Stimulated activated CD4-positive, alpha-beta T cell treated with anti-CD3 and anti-CD28 coated beads, Interleukin-1b, Interleukin-23, amount 100 ng/mL, for 1 hour (primary cell): ENCODE results near the gene C10orf120.
A peak's percentile ranks its signal among the peaks of the same experiment; 100 is the strongest.

Experiments
- DNase-seq, 2 donors: peaks; one replicate each; pipeline ENCODE4 v3.0.0-alpha.2; 2020; ENCODE audit warnings: low read depth in 2 of 2

Gene C10orf120

DNA sequence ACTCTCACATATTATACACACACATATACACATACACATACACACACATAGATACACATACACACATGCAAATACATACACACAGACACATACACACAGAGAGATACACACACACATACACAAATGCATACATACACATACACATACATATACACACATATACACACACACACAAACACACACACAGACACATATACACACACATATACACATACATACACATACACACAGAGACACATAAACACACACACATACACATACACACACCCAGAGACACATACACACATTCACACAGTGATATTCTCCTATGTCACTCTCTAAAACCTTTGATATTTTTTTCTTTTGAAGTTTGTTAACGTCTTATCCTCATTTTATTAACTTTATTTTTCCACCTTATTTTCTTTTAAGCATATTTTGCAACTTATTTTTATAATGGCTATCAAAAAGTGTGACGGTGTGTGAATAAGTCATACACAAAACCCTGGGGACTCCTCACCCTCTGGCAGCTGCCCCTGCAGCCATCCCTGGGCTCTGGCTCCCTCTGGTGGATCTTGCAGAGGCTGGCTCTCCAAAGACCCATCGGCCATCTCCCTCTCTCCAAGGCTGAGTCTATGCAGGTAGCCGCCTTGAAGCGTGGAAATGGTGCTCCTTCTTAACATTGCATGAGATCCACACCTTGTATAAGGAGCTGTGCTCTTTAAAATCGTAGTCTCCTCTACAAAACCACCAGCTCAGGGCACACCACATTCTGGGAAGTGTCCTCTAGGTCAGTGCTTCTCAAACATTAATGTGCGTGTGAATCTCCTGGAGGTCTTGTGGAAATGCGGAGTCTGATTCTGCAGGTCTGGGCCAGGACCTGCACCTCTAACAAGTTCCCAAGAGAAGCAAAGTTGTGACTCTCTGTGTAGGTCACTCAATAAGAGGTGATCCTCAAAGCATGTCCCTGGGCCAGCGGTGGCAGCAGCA lies 4.1 kb upstream of the C10orf120 start:
- peak; percentile 7 to 18 for DNase-seq

DNA sequence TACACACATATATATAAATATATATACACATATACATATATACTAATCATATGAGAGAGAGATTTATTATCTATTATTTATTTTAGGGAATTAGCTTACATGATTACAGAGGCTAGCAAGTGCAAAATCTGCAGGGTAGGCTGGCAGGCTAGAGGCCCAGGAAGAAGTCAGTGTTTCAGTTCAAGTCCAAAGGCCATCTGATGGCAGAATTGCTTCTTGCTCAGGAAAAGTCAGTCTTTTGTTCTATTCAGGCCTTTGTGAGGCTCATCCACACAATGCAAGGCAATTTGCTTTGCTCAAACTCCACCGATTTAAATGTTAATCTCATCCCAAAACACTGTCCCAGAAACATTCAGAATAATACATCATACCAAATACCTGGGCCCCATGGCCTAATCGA lies 2.6 kb upstream of the C10orf120 start:
- DNase-seq, result no peak

DNA sequence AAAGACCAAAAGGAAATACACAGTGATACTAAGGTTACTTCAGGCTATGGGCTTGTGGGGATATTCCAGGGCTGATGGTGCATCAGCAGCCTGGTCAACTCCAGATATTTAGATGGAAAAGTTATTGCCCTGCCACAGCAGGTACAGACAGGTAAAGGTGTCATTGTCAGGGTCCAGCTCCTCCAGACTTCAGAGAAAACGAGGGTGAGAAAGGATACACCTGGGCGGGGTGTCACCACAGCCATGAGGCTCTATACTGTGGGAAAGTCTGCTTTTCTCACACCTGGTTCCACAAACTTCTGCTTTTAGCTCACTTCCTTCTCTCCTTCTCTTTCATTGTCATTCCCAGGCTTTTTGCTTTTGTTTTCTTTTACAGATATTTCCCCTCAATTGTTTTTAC lies 2.0 kb upstream of the C10orf120 start:
- no peak for DNase-seq

DNA sequence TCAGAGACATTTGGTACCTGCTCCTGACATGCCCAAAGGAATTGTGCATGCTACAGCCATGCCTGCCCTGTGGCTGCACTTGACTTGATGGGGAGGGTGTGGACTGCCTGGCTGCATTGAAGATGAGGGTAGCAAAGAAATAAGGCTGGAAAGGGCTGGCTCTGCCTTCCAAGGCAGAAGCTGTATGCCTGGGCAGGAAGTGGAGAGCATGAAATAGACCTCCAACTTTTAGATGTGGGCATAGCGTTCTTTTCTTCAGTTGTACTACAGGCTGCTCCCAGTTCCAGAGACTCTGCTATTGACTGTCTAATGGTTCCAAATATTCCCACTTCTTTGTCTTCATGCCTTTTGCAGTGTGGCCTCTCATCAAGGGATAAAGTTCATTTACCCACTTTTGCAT lies 3.0 kb downstream of the C10orf120 start:
- DNase-seq, result no peak

DNA sequence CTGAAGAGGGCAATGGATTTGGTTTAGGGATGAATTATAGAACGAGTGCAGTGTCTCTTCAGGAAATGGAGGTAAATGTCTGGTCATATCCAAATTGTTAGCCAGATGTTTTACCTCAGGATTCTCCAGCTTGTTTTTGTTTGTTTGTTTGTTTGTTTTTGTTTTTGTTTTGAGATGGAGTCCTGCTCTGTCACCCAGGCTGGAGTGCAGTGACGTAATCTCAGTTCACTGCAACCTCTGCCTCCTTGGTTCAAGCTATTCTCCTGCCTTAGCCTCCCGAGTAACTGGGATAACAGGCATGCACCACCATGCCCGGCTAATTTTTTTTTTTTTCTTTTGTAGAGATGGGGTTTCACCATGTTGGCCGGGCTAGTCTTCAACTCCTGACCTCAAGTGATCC lies 6.9 kb downstream of the C10orf120 start:
- no peak for DNase-seq

DNA sequence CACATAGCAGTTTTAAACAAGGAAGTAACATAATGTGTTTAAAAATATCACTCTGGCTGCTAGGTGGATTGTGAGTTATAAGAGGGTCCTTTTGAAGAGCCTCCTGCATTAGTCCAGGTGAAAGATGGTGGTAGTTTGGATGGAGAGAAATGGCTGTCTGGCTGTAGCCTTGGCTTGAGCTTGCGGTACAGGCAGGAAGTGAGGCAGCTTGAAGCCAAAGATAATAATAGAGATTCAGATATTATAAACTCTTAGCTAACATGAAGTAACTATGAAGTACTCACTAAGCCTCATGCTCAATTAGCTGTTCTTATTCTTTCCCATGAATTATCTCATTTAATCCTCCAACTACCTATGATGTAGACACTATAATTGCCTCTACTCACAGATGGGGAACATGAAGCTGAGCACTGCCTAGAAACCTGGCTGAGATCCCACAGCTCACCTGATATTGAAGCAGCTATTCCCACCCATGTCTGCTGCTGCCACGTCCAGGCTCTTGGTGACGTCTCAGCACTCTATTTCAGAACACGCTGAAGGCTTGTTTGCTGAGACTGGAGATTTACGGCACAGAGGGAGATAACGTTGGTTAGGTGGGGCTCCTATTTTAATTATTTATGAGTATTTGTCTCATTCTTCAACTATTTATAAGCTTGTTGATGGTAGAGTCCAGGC lies 10.4 kb downstream of the C10orf120 start:
- no peak for DNase-seq

DNA sequence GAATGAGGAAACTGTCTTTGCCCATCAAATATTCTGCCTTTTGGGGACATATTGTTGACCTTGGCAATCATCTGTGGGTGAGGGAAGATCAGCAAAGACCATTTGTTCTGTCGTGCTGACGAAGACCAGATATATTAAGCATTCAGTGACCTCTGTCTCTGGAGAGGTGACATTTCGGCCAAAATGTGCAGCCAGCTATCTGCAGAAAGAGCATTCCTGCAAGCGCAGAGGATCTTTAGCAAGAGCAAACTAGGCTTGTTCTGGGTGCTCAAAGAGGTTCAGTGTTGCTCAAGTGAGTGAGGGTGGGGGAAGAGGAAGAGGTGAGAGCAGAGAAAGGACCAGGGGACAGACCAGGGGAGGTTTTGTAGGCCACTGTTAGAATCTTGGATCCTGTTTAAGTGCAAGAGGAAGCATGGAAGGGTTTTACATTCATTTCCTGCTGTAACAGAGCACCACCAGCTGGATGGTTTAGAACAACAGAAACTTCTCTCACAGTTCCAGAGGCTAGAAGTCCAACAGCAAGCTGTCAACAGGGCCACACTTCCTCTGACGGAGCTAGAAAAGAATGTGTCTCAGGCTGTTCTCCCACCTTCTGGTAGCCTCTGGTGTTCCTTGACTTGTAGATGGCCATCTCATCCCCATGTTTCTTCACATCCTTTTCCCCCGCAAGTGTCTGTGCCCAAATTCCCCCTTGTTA lies 11.2 kb downstream of the C10orf120 start:
- no peak for DNase-seq

DNA sequence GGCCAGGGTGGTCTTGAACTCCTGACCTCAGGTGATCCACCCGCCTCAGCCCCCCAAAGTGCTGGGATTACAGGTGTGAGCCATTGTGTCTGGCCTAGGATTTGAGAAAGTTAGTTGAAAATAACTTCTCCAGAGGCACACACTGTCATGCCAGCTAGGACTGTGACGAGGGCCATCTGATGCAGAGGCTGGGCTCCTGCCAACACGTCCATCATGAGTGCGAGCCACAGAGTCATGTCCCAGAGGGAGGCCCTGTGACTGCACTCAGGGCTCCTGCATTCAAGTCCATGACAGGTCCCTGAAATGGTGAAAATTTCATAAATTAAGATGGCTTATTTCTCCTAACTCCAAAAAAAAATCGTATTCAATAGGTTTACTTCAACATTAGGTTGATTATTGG lies 17.1 kb downstream of the C10orf120 start:
- no peak for DNase-seq

DNA sequence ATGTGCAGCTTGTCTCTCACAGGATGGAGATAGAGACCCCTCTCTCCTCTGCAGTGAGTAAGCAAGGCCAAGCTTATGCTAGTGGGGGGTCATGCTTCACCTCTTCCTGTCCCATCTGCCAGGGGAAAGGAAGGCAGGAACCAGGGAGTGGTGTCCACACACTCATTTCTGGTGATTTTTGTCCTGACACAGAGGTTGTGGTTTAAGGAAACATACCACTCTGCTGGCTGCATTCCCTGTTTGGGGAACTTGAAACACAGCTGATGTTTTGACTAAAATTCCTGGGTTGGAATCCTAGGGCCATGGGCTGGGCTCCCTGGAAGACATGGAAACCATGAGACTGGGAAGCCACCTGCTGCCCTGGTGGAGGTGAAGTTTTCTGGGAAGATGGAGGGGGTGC lies 21.4 kb downstream of the C10orf120 start:
- no peak for DNase-seq

DNA sequence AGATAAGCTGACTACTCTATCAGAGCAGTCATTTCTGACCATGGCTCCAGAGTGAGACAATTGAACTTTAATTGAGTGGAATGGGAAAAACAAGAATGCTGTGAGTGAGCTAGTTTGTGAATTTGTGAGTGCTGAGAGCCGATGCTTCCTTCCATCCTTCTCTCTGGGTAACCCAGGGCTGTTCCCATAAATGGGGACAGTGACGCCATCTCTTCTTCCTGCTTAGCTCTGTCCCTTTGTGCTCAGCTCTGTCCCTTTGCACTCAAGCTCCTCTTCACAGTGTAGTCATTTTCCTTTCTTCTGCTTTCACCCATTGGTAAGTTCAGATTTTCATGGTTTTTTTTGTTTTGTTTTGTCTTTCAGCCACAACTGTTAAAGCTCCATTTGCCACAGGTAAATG lies 24.4 kb downstream of the C10orf120 start:
- DNase-seq, result no peak

DNA sequence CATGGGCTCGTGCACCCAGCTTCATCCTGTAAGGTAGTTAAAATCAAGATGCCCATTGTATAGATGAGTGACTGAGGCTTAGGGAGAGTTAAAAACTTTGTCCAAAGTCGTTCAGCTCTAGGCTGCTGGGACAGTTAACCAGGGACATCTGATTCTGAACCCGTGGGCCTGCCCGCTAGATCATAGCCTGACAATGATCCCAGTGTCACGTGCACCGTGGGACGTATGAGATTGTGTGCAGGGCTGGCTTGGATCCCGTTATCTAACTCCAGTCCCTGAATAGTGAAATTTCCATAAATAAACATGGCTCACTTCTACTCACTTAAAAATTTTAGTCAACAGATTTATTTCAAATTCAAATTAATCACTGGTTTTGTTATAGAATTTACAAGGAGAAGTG lies 24.9 kb downstream of the C10orf120 start:
- DNase-seq, result no peak

DNA sequence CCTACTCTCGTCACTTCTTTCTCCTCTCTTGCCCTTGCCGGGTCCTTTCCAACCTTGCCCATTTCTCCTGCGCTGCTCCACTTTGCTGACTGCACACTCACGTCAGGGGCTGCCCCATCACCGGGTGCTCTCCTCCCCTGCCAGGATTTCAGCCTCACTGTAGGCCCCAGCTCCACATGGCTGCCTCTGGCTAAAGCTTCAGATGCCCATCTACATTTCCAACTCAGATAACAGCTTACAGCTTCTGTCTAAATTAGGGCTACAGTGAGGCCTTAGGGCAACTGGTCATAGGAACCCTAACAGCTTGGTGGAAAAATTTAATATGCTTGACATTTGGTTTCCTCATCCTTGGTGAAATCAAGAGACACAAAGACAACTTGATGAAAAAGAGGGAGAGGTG lies 25.9 kb downstream of the C10orf120 start:
- DNase-seq, result no peak

DNA sequence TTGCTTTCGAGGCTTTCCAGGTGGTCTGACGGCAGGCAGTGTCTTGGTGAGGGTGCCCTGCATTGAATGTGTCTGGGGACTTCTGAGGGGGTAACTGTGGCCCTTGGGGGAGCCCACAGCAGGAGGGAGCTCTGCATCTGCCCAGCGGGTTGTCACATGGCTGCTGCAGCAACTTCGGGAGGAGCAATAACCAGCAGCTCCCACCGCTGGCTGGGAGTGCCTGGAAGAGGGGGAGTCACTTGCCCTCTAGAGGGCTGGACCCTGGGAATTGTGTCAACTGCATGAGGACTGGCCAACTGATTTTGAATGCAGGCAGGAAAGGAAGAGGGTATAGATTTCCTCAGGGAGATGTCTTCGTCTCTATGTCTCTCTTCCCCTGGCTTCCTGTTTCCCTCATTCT lies 26.4 kb downstream of the C10orf120 start:
- DNase-seq, result no peak

DNA sequence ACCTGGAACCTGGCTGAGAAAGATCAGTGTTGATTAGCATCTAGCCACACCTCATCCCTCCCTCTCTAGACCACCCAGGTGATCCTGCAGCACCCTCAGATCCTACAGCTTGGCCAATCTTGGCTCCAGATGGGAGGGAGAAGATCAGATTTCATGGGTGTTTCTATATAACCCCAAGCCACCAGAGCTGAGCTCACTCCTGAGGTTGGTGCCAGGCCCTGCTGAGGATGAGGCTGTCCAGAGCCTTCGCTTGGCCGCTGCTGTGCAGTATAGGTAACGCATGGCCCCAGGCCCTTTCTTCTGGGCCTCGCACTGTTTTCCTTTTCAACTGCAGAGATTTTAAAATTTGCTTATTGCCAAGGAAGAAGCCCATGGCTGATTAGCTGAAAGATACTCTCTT lies 27.0 kb downstream of the C10orf120 start:
- DNase-seq, result no peak

DNA sequence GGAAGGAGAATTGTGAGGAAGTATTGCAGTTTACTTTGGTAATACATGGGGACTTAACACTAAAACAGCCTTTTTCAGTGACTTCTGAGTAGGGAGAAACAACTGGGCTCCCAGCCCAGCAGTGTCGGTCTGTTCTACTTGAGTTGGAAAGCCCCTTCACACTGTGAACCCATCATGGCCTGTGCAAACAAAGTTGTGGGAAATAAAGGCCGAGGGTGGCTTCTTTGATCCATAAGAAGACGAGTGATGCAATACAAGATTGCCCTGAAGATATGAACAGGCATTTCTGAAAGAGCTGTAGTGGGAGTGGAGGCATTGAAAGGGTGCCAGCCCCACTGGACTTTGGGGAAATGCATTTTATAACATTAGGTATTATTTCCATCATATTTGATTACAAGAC lies 28.3 kb downstream of the C10orf120 start:
- DNase-seq, result no peak

DNA sequence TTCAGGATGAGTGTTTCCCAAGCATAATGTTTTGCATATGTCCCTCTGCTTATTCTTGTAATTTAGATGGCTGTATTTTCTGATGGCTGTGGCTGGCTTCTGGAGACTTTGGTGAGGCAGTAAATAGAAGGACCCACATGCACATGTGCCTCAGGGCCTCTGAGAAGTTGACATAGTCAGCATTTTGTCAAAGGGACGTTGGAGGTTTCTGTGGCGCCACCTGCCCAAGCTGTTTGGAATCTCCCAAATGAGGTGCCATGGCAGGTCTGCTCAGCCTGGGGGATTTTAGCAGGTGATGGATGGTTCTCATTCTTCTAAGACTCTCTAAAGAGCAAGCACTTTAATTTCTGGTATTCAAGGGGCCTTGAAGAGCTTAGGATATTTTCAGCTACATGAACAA lies 29.8 kb downstream of the C10orf120 start:
- DNase-seq, result no peak

DNA sequence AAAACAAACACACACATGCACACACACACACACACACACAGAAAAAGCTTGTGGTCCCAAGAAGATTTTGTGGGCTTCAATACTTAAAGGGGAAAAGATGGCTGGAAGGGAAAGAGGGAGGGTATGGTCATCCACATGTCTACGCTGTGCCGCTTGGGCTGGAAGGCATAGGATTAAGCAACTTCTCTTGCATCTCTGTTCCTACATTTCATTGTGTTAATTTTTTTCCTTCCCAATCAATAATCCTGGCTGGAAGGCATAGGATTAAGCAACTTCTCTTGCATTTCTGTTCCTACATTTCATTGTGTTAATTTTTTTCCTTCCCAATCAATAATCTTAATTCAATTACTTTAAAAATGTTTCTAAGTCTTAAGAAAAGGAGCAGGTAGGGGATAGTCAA lies 30.6 kb downstream of the C10orf120 start:
- no peak for DNase-seq

DNA sequence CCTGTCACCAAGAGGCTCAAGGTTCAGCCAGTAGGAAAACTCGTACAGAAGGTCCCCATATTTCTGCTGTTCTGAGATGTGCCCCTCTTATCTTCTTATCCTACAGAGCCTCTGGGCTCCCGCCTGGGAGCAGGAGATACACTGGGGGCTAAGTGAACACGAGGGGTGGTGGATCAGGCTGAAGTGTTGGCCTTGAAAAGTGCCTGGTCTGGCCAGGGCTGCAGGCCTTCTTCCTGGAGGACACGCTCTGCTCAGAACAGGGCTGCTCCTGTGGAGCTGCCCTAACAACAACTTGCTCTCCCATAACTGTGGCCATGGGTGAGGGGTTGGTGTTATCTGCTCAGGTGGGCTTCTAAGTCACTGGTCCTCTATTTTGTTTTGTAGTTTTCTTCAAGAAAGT lies 33.7 kb downstream of the C10orf120 start:
- no peak for DNase-seq

DNA sequence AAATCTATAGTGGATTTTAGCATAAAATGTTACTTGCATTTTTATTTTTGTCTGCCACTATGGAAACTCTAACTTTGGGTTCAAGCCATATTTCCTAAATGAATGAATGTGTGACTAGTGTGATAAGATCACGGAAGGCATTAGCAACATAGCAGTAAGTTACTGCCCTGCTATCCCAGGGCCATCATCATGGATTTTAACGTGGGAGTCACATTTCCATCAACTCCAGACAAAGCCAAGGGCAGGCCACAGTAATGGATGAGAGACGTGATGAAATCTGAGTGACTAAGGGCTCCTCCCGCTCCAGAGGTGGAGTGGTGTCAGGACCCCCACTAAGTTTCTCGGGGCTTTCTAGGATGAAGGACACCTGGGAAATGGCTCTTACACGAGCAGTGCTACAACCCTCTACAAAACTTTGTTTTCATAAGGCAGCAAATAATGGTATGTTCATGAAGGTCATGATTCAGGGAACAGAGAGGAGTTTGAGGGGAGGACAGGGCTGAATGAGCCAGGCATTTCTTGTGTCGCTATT lies 34.3 kb downstream of the C10orf120 start:
- DNase-seq, result no peak

DNA sequence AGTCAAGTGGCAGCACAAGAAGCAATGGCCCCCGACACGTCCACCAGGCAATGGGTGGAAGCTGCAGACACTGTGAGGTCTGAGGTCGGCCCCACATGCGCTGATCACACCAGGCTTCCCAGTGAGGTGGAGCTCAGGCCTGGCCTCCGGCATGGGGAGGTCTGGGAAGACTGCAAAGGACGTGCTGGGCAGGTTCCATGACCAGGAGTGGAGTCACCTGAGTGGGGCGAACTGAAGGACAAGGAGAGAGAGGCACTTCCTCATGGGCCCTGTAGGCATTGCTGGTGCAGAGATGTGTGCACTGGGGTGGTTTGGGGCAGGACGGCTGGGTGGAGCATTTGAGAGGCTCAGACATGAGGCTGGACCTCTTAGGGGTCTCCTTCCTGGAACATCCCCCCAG lies 35.1 kb downstream of the C10orf120 start:
- no peak for DNase-seq

DNA sequence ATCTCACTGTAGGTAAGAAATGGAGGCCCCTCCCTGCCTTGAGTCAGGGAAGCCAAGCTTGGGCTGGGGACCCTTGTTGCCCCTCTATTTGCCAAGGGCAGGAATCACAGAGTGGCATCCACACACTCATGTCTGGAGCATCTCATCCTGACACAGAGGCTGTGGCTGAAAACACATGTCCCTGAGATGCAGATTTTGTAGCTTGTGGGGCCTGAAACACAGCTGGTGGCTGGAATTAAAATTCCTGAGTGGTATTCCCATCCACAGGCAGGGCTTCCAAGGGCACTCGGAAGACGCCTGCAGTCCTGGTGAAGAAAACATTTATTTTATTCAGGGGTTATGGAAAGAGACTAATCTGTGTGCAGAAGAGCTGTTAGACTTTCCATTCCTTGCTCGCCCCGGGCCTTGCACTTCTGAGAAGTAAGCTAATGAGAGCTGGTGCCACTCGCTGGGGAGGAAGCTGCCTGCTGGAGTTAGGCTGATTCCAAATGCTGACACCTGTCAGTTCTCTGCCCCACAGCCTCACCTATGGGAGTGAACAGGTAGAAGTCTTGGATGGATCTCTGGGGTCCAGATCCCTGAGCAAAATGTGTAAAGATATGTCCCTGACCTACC lies 36.0 kb downstream of the C10orf120 start:
- no peak for DNase-seq

DNA sequence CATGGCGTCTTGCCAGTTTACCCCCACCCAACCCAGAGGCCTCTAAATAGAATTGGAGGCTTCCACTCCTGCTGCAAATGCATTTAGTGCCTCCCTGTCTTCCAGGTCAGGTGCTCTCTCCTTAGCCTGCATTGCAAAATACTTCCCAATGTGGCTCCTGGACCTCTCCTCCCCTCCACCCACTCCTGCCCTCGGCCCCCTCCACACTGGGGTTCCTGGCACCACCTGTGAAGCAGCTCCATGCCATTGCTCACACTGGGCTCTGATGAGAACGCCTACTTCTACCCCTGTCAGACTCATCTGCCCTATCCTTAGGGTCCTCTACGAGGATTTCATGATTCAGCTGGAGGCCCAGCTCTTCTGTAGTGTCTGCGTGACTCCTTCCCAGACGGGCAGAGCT lies 37.4 kb downstream of the C10orf120 start:
- no peak for DNase-seq
